OCI-LY1 (cell line): Measurements from ENCODE around the gene PLEKHG4B.
A peak's percentile ranks its signal among the peaks of the same experiment; 100 is the strongest.

Experiments used
- H2AFZ ChIP-seq: fragments of 200-600 bp; sonication (generic), shearing (Covaris generic); 2 replicates; pipeline ENCODE4 v1.6.0; 2014; ENCODE audit warnings: antibody characterized with exemption, mild to moderate bottlenecking, low read length
- H3F3A ChIP-seq: fragments of 200-600 bp; sonication (generic), shearing (Covaris generic); 2 replicates; pipeline ENCODE4 v1.6.0; 2014; ENCODE audit warnings: mild to moderate bottlenecking, antibody characterized with exemption, low read length, moderate library complexity; ENCODE audit not compliant: insufficient read depth
- H3K27ac ChIP-seq: fragments of 200-600 bp; sonication (generic); 2 replicates; pipeline ENCODE4 v1.5.1; 2014; ENCODE audit warnings: low read length, mixed run types, mild to moderate bottlenecking, low read depth; ENCODE audit not compliant: poor library complexity, severe bottlenecking
- H3K27me3 ChIP-seq: fragments of 200-600 bp; sonication (generic); 2 replicates; pipeline ENCODE4 v1.6.0; 2014; ENCODE audit warnings: antibody characterized with exemption, mild to moderate bottlenecking, low read length, moderate library complexity; ENCODE audit not compliant: insufficient read depth
- H3K36me3 ChIP-seq: fragments of 200-600 bp; sonication (generic); 2 replicates; pipeline ENCODE4 v1.6.1; 2014; ENCODE audit warnings: mild to moderate bottlenecking, antibody characterized with exemption, low read length, moderate library complexity, mixed read lengths; ENCODE audit not compliant: insufficient read depth
- H3K4me1 ChIP-seq: fragments of 200-600 bp; sonication (generic); 2 replicates; pipeline ENCODE4 v1.5.1; 2014; ENCODE audit warnings: mild to moderate bottlenecking, low read length, moderate library complexity; ENCODE audit not compliant: insufficient read depth, severe bottlenecking
- H3K4me2 ChIP-seq: fragments of 200-600 bp; sonication (generic), shearing (Covaris generic); 2 replicates; pipeline ENCODE4 v1.6.1; 2014; ENCODE audit warnings: low read length
- H3K4me3 ChIP-seq: fragments of 200-600 bp; sonication (generic); 2 replicates; pipeline ENCODE4 v1.5.1; 2014; ENCODE audit warnings: low read length, low read depth, mild to moderate bottlenecking, mixed read lengths; ENCODE audit not compliant: poor library complexity, severe bottlenecking
- H3K79me2 ChIP-seq: fragments of 200-600 bp; shearing (Covaris generic); 2 replicates; pipeline ENCODE4 v1.6.1; 2016; ENCODE audit warnings: mixed run types, low read length, mixed read lengths; ENCODE audit not compliant: insufficient read depth
- H3K9ac ChIP-seq: fragments of 200-600 bp; sonication (generic), shearing (Covaris generic); 2 replicates; pipeline ENCODE4 v1.6.1; 2014; ENCODE audit warnings: mild to moderate bottlenecking, low read length, mixed read lengths
- H3K9me2 ChIP-seq: fragments of 200-600 bp; sonication (generic), shearing (Covaris generic); 2 replicates; pipeline ENCODE4 v1.6.1; 2014; ENCODE audit warnings: low read depth, mild to moderate bottlenecking, low read length, mixed read lengths
- H3K9me3 ChIP-seq: fragments of 200-600 bp; shearing (Covaris generic); 2 replicates; pipeline ENCODE4 v1.6.1; 2014; ENCODE audit warnings: low read length, mixed read lengths
- H4K20me1 ChIP-seq: fragments of 200-600 bp; sonication (generic), shearing (Covaris generic); 2 replicates; pipeline ENCODE4 v1.6.0; 2016; ENCODE audit warnings: mild to moderate bottlenecking, low read length; ENCODE audit not compliant: insufficient read depth
- EZH2 ChIP-seq: fragments of 200-600 bp; sonication (generic), shearing (Covaris generic); IDR thresholded peaks from 2 replicates; pipeline ENCODE4 v1.8.0; 2017; ENCODE audit warnings: borderline replicate concordance, mixed run types, mild to moderate bottlenecking, antibody characterized with exemption, low read length, moderate library complexity, mixed read lengths
- TF ChIP-seq, protein P1 (sequence below): fragments of 200-600 bp; sonication (generic), shearing (Covaris generic); IDR thresholded peaks from 2 replicates; pipeline ENCODE4 v1.5.1; 2017; ENCODE audit warnings: mild to moderate bottlenecking, antibody characterized with exemption, low read length, moderate library complexity, mixed read lengths

Gene PLEKHG4B

DNA sequence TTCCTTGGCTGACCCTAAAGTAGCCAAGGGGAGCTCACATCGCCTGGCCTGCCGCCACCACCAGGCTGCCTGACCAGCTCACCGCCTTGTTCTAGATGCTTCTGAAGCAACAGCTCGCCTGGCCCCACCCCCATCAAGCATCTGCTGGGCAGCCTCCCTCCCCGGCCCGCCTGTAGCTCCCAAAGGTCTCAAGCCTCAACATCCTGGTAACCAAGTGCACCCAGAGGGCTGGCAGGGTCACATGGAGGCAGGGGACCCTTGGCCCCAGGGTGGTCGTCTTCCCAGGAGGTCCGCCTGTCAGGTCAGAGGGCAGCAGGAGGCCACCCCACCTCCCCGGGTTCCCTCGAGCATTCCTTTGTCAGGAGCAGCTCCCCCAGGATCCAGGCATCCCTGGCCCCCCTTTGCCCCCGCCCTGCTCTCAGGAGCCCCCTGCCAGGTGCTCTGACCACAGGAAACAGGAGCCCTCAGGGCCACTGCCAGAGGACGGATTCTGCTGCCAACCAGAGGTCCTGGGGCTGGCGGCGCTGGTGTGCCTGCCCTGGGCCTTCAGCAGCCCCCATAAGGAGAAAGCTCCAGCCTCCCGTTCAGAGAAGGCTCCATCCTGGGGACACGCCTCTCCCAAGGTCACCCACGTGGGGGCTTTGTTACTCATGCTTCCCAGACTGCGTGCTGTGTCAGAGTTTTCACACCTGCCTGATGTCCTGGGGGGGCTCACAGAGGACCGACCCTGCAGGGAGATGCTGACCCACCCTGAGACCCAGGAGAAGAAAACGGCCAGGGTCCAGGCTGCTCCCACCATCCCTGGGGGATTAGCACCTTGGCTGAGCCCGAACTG, 95.9 kb downstream of the PLEKHG4B start:
- Histone ChIP-seq H3K4me3 (no peak overlapping the region), H3K9me2 (no peaks in the 10 kb centered on the region), H3K27me3 (no peaks in the 10 kb centered on the region; the same call in 1 of the 2 replicates), H3K4me1 (peaks cover 45% of the 10 kb centered on the region), H3K4me2 (peak overlapping the region; percentile 44), H3K9ac (no peak overlapping the region), H3K27ac (no peak overlapping the region), H3K9me3 (no peaks in the 10 kb centered on the region), H2AFZ (no peak overlapping the region), H3K79me2 (no peaks in the 10 kb centered on the region), H3F3A (no peaks in the 10 kb centered on the region), H4K20me1 (no peaks in the 10 kb centered on the region), H3K36me3 (no peaks in the 10 kb centered on the region)
- TF ChIP-seq EZH2: no peak
- TF ChIP-seq, protein P1, sequence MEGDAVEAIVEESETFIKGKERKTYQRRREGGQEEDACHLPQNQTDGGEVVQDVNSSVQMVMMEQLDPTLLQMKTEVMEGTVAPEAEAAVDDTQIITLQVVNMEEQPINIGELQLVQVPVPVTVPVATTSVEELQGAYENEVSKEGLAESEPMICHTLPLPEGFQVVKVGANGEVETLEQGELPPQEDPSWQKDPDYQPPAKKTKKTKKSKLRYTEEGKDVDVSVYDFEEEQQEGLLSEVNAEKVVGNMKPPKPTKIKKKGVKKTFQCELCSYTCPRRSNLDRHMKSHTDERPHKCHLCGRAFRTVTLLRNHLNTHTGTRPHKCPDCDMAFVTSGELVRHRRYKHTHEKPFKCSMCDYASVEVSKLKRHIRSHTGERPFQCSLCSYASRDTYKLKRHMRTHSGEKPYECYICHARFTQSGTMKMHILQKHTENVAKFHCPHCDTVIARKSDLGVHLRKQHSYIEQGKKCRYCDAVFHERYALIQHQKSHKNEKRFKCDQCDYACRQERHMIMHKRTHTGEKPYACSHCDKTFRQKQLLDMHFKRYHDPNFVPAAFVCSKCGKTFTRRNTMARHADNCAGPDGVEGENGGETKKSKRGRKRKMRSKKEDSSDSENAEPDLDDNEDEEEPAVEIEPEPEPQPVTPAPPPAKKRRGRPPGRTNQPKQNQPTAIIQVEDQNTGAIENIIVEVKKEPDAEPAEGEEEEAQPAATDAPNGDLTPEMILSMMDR: no peak

DNA sequence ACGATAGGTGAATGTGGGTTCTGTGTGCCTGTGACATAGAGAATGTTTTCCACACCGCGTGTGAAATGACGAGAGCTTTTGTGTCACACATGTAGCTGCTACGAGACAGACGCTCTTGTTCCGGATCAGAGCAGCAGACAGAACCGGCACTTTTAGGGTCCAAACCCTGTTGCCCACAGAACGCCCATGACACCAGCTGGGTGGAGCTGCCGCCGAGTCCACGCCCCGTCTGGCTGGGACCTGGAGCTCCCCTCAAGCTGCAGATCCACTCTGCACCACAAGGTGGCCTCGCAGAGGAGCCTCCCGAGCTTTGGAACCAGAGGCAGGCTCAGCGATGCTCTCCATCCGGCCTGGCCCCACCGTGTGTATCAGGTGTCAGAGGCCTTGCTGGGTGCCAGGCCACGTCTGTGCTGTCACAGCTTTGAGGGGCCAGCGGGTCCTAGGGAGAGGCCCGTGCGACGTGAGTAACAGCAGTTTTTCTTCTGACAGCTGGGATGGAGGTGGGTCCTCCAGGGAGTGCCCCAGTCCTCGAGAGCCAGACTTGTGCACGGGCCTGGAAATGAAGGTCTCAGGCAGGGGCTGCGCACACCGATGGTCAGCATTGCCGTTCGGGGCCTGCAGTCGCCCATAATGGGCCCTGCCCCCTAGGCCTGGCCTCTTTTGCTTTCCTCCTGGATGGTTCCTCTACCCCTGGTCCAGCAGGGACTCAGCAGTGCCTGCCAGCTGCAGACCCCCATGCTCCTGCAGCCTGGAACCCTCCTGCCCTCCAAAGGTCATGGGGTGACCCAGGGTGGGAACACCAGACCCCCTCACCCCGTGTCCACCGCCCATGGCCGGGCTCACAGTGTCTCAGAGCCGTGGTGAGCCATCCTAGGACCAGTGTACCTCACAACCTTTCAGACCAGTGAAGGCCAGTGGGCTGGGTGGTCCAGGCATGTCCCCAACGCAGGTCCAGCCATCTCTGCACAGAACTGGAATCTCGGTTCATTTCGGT, 96.8 kb downstream of the PLEKHG4B start:
- Histone ChIP-seq H3K9me3 (no peaks in the 10 kb centered on the region), H3K4me3 (no peak overlapping the region), H4K20me1 (no peaks in the 10 kb centered on the region), H3F3A (no peaks in the 10 kb centered on the region), H3K27me3 (no peaks in the 10 kb centered on the region), H3K4me1 (peaks cover 45% of the 10 kb centered on the region), H3K79me2 (no peaks in the 10 kb centered on the region), H3K4me2 (peak overlapping the region; percentile 44), H3K36me3 (no peaks in the 10 kb centered on the region), H3K27ac (peak overlapping the region; percentile 79), H2AFZ (no peak overlapping the region), H3K9me2 (no peaks in the 10 kb centered on the region), H3K9ac (no peak overlapping the region; the same call in 1 of the 2 replicates)
- TF ChIP-seq, protein P1: peak; percentile 85
- TF ChIP-seq EZH2: no peak

DNA sequence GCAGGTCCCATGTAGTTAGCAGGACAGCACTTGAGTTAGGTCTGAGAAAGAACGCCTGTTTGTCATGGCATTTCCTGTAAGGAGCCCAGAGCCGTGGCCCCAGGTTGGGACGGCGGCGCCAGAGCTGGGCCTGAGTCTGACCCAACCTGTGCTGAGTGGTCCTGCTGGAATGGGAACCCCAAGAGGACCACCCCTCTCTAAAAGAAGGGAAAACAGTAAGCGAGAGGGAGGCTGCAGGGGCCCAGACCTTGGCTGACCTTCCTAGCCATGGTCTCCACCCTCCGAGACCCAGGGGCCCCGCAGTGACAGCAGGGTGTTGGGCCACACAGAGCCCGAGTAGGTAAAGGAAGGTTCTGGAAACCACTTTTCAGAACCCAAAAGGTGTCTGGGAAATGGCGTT, 97.5 kb downstream of the PLEKHG4B start:
- no peak overlapping the region for H3K4me3 ChIP-seq
- no peaks in the 10 kb centered on the region for H3K36me3 ChIP-seq
- TF ChIP-seq EZH2: no peak
- TF ChIP-seq, protein P1: no peak
- peak overlapping the region; percentile 51; the same call in 1 of the 2 replicates for H3K9ac ChIP-seq
- H3K27me3 ChIP-seq: no peaks in the 10 kb centered on the region
- H3K9me3 ChIP-seq: no peaks in the 10 kb centered on the region
- no peaks in the 10 kb centered on the region for H3K9me2 ChIP-seq
- H3K27ac ChIP-seq: peak overlapping the region; percentile 79
- H3F3A ChIP-seq: no peaks in the 10 kb centered on the region
- peaks cover 45% of the 10 kb centered on the region for H3K4me1 ChIP-seq
- no peaks in the 10 kb centered on the region for H3K79me2 ChIP-seq
- peak overlapping the region; percentile 44; the same call in 1 of the 2 replicates for H3K4me2 ChIP-seq
- no peaks in the 10 kb centered on the region for H4K20me1 ChIP-seq
- H2AFZ ChIP-seq: no peak overlapping the region
